PC-9 (cell line): ENCODE measurements around the gene REEP3.

Experiments
- CTCF ChIP-seq: fragments of 200-600 bp; sonication (generic); conservative IDR thresholded peaks from 2 replicates; pipeline ENCODE4 v1.6.1; 2017; ENCODE audit warnings: mixed run types, antibody characterized with exemption, mild to moderate bottlenecking, moderate library complexity
- EZH2 ChIP-seq: fragments of 200-600 bp; sonication (generic); IDR thresholded peaks from 2 replicates; pipeline ENCODE4 v1.8.0; 2017; ENCODE audit warnings: antibody characterized with exemption, low read depth

- TF ChIP-seq CTCF (no peak), EZH2 (no peak)
Observed at GRCh38 chr10:63666836-63667383, 145.7 kb downstream of the REEP3 start.
